HG03045 (cell line): ENCODE data around the gene RASA3.

Experiments used
- ATAC-seq: cut with Tn5 transposase; IDR thresholded peaks from one replicate; pipeline ENCODE4 v1.9.1; 2021; ENCODE audit warnings: mild to moderate bottlenecking, moderate library complexity; ENCODE audit not compliant: unreplicated experiment

The RASA3 gene

DNA sequence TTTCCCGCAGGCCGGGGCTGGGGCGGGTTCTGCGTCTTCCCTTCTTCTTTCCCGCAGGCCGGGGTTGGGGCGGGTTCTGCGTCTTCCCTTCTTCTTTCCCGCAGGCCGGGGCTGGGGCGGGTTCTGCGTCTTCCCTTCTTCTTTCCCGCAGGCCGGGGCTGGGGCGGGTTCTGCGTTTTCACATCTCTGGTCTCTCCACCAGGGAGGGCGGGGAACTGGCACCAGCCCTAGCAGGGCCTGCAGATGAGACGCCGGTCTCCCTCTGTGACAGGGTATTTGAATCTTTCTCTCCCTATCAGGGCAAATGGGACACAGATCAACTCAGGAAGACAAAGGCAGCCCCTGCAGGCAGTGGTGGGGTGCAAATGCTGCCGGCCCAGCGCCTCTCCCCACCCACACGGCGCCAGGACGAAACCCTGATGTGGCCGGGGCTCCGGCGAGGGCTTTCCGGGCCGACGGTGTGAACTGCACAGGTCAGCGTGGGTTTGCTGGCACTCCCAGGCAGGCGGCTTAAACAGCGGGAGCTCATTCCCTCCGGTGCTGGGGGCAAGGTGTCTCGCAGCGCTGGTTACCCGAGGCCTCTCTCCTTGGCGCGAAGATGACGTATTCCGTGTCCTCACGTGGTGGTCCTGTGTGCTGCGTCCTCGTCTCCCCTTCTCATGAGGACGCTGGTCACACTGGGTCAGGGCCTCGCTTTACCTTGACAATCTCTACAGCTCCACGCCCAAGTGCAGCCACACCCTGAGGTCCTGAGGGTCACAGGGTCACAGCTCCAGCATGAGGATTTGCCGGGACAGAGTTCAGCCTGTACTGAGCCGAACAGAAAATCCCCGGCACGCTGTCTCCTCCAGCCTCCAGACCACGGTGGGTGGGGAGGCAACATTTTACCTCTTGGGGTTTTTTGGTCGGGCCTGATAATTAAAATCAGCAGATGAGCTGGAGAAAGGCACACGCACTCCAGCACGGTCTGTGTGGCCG lies 157.8 kb downstream of the RASA3 start:
- no peak for ATAC-seq

DNA sequence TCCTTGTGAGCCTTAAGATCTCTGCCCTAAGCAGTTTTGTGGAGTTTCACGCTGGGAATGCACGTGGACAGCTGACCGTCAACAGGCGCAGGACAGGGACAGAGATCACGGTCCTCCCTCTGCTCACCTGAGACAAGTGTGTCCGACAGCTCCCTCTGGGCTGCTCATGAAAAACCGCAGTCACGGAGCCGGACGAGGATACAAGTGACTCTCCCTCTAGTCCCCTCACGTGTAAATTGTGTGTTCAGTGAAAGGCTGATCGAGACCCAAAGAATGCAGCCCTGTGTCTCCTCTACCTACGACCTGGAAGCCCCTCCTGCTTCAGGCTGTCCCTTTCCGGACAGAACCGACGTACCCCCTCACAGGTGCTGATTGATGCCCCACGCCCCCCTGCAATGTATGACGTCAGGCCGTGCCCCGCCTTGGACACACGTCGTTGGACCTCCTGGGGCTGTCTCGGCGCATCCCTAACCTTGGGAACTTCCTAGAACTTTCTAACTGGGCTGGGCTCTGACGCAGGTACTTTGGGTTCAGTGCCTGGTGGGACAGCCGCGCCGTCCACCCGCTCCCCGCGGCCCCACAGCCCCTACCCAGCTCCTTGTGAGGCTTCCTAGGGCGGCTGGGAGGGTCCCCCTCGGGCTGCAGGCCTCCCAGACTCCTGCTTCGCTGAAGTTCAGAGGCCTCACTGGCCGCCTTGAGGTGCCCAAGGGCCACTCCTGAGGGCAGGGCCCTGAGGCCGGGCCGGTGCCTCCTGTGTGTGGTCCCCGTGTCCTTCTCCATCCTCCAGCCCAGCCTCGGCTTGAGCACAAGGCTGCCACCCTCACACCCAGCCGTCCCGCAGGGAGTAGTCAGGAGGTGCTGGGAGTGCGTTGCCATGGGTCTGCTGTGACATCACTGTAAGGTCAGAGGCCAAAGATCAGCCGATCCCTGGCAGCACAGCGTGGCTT lies 158.9 kb downstream of the RASA3 start, which contains the start of gene C13orf46:
C13orf46 (minus strand) TSS at position 859 of the 947 bp plus-strand sequence; CDS start at position 780, 79 bp downstream.
- ATAC-seq: no peak

DNA sequence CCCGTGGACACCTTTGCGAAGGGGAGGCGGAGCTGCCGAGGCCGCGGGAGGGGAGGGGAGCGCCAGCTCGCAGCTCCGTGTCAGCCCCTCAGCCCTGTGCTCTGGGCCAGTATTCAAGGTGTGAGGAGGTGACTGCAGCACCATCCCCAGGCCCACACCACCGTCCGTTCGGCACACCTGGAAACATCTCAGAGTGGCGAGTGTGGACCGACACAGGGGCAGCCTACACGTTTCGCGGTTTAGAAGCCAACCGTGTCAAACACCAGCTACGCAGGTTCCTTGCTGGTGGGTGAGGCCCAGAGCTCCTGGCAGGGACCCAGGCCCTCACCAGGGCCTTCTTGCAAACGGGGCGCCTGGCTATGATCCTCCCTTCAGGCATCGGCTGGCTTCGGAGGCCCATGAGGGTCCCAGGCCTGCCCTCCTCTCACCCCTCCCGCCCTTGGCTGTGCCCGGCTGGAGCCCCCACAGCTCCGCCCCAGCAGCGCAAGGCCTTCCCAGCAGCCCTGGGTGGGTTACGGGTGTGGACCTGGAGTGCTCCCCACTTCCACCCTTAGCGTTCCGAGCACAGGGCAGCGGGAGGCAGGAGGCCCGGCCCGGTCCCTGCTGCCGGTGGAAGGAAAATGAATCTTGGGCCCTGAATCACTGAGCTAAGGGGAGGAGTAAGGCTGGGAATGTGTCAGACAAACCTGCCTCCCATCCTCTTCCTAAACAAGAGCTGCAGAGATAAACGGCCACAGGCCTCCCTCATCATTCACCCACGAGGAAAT lies 159.8 kb downstream of the RASA3 start:
- ATAC-seq: no peak

DNA sequence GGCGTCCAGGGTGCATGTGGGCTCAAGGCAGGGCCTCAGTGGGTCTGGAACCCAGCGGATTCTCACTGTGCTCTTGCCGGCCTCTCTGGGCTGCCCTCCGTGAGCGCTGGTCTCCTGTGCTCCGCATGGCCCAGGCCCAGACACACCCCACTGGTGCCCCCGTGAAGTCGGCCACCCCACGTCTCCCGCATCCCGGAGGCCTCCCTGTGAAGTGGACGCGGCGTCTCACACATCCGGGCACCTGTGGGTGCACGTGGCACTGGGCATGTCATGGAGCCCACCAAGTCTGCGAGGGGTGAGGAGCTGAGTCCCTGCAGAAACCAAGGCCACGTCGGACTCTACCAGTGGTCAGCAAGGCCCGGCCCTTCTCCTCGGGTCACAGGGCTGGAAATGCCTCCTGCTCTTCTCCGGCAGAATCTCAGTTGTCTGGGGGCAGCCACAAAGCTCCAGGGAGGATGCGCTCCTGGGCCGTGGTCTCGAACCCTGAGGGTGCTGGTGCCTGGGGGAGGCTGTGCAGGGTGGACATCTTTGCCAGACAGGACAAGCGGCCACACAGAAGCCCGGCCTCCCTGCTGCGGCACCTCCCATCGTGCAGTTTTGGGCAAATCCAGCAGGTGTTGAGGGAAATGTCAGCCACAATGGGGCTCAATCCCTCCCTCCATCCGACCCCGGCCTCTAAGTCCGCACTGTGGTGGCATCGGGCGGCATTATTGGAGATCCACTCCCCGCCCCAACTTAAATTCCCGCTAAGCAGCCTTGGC lies 160.8 kb downstream of the RASA3 start:
- no peak for ATAC-seq

DNA sequence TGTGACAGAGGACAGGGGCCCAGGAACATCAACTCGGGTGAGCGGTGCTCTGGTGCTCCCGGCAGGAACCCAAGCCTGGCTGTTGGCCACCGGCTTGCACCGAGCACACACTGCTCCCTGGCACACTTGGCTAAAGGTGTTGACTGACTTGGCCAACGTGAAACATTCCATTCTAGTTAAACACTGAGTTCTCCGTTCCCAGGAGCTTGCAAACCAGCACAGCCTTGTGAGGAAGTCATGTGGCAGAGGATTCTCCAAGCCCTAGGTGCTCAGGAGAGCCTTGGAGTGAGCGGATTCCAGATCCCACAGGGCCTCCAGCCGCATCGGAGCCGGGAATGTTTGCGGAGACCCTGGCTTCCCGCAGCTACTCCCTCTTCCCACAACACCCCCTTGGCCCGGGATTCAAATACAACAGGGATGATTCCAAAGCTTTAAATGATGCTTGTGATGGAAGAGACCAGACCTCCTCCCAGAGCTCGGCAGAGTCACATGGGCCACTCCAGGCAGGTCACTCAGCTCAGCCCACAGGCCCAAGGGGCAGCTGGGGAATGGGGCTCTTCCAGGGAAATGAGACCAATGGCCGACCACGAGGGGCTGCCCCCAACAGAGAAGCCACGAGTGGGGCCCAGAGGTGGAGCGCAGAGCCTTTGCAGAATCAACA lies 161.5 kb downstream of the RASA3 start:
- no peak for ATAC-seq

DNA sequence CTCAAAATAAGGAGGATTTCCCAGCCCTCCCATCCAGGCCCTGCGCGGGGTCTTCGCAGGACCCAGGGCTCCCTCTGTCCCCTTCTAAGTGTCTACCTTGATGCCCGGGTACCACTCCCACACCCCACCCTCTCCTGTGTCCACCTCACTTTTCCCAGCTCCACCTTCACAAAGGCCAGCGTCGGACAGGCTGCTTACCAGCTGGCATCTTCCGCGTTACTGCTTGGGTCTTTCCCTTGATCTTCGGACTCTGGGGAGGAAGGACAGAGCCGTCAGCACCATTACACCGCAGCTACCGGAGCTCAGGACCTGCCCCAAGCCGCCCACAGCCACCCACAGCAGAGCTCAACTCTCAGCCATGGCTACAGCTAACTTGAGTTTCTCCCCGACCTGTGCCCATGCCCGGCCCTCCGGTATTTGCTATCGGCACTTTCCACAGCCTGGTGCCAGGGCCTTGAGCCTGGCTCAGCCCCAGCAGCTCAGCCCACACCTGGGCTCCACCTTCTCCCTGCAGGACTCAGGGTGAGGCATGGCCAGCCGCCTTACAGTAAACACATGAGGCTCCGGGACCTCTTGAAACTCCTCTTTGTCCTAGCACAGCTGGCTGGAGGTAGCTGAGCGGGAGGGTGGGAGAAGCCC lies 162.3 kb downstream of the RASA3 start:
- no peak for ATAC-seq

DNA sequence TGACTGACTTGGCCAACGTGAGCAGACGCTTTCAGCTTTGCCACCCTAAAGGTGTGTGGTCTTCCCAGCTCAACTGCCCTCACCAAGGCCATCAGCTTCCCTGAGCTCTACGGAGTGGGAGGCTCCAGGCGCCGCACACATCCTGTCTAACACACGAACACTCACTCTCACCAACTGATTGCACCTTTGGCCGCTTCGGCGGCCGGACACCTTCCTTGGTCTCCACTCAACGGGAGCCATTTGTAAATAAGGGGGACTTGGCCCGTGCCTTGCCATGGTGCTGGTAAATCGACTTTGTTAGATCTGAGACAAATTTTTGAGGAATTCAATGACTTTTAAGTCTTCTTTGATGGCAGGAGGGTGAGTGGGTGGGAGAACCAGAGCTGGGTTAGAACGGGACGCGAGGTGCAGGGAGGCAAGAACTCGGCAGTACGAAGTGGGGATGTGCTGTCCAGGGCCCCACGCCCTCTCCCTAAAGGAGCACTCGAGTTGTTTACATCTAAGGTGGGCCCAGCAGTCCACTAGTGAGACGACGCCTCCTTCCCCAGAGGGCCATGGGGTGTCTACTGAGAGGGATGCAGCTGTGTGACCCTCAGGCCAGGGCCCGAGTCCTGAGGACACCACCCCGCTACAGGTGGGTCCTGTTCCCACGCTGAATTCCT lies 163.0 kb downstream of the RASA3 start:
- ATAC-seq: no peak

DNA sequence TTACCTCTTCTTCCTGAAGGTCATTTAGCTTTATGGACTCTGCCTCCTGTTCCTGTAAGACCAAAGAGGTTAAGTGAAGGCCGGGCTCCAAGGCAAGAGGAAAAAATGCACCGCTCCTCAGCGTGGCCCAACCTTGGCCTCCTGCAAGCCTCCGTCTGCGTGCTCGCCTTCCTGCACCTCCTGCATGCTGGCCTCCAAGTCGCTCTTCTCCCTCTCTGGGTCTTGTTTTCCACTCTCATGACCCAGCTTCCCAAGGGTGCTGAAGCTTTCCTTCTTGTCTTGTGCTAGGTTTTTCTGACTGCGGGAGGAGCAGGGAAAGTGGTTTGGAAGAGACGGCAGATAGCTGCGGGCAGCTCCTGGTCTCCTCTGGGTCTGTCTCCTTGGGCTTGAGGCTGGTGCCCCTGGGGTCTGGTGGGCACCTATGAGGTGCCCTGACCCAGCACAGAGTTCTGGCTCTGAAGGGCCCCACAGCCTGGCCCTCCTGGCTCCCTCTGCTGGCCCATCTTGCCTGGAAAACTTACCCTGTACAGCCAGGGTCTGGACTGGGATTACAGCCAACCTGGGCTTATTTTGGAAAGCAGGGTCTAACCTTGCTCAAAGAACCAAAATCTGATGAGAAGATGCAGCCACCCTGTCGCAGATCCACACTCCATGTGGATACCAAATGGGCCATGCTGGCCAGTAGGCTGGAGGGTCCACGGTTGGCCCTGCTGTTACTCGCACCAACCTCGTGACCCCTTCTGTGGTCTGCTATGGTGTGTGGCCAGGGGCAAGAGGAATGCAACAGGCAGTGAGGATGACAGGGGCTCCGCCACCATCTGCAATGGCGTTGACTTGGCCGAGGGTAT lies 163.7 kb downstream of the RASA3 start:
- no peak for ATAC-seq

DNA sequence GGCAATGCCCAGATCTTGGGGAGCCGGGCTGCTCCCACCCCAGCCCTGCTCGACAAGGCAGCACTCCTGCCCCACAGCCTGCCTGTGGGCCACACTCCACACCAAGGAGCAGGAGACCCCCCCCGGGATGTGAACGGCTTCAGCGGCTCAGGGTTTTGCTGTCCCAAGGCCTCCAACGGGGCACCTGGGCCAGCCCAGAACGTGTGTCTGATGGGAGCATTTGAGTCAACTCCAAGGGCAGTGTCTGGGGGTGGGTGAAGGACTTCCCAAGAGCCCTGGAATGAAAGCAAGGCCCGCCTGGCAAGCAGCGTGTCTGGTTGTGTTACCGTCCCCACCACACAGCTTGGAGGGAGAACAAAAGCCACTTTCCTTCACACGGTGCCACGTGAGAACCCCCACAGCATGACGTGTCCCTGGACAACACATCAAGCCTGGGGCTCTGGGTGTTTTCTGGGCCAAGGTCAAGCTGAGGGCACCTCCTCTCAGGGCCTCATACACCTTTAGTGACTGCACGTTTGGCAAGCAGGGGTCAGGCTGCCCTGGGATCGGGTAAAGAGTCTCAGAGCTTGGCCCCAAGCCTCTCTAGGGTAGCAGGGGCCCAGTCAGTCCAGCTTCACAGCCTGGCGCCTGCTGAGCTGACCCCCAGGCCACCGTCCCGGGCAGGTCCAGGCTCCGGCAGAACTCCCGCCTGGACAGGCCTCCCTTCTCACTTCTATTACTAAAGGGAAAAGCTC lies 164.5 kb downstream of the RASA3 start:
- ATAC-seq: no peak

DNA sequence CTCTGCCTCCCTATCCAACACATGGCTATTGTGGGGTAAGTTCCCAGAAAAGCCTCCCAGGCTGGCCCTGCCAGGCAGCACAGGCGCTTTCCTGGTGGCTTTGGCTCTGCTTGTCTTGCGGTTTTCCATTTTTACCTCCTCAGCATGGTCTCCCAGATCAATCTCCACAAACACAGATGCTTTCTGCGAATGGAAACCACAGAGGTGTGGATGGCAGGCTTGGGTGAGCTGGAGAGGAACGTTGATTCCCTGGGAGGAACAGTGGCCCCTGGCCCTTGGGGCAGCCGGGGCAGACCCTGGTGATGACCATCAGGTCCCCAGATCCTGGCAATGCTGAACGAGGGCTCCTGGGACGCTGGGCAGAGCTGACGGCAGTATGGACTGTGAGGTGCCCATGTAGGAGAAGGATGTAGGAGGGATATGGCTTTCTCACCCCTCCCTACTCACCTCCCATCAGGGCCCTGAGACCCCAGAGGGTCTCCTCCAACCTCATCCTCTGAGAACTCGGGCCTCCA lies 165.2 kb downstream of the RASA3 start:
- ATAC-seq: no peak

DNA sequence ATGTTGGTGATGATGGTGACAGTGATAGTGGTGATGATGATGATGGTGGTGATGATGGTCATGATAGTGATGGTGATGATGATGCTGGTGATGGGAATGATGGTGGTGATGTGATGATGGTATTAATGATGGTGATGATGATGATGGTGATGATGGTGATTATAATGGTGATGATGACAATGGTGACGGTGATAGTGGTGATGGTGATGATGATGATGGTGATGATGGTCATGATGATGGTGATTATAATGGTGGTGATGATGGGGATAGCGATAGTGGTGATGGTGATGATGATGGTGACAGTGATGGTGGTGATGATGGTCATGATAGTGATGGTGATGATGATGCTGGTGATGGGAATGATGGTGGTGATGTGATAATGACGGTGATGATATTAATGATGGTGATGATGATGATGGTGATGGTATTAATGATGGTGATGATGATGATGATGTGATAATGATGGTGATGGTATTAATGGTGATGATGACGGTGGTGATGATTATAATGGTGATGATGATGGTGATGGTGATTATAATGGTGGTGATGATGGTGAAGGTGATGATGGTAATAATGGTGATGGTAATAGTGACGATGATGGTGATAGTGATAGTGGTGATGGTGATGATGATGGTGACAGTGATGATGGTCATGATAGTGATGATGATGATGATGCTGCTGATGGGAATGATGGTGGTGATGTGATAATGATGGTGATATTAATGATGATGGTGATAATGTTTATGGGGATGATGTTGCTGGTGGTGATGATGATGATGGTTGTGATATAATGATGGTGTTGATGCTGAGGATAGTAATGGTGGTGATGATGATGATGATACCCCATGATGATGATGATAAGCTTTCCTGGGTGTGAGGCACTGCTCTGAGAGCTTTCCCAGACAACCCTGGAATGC lies 166.2 kb downstream of the RASA3 start:
- no peak for ATAC-seq

DNA sequence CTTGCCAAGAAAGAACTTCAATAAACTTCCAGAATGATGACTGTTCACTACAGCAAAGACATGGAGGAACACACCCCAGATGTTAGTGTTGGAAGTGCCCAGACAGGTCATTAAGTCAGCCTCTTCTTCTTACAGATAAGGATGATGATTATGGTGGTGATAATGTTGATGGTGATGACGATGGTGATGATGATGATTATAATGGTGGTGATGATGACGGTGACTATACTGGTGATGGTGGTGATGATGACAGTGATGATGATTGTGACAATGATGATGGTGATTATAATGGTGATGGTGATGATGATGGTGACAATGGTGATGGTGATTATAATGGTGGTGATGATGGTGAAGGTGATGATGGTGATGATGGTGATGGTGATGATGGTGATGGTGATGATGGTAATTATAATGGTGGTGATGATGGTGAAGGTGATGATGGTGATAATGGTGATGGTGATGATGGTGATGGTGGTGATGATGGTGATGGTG lies 167.0 kb downstream of the RASA3 start:
- ATAC-seq: no peak

DNA sequence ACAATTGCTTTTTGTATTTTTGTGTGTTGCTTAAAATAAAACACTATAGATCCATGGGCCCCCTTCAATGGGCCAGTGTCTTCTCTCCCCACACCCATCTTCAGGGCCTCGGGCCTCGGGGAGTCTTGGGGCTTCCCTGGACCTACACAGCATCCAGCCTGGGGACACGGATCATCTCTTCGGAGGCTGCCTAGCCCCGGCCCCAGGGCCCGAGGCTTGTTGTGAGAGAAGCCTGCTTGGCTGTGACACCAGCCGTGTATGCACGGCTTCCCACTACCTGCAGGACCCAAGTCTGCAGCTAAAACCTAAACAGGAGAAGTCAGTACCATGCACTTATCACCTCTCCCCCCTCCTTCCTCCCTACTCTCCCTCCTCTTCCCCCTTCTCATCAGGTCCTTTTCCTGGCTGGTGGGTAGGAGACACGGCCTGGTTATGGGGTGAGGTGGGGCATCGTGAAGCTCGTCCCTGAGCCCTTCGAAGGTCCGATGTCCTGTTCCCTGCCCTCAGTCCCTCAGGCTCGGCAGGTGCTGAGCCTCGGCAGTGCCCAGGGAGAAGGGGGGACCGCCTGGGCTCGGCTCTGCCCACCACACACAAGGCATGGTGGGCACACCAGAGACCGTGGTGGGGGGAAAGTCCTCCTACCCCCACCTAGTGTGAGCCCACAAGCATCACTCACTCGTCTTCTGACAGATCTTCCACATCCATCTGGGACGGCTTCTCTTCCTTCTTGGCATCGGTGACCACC lies 168.0 kb downstream of the RASA3 start:
- no peak for ATAC-seq

DNA sequence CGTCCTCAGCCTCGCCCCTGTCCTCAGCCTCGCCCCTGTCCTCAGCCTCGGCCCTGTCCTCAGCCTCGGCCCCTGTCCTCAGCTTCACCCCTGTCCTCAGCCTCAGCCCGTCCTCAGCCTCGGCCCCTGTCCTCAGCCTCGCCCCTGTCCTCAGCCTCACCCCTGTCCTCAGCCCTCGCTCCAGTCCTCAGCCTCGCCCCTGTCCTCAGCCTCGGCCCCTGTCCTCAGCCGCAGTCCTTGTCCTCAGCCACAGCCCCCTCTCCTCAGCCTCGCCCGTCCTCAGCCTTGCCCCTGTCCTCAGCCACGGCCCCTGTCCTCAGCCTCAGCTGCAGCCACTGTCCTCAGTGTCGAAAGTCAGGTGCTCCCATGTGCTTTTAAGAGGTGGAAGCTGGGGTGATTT lies 169.0 kb downstream of the RASA3 start:
- ATAC-seq: no peak

DNA sequence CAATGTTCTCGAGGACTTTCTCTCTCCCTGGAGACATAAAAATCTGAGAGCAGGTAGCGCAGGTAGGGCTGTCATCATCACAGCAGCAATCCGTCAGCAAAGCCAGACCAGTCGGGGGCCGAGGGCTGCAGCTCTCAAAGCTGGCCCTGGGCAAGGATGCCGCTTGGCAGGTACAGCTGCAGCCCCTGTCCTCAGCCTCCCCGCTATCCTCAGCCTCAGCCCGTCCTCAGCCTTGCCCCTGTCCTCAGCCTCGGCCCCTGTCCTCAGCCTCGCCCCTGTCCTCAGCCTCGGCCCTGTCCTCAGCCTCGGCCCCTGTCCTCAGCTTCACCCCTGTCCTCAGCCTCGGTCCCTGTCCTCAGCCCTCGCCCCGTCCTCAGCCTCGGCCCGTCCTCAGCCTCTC lies 169.4 kb downstream of the RASA3 start:
- ATAC-seq: no peak
